PFSK-1 (cell line): ENCODE results near the gene FSTL1.

Source experiments
- POLR2AphosphoS5 ChIP-seq: IDR thresholded peaks from 2 replicates; pipeline ENCODE4 v1.6.1; 2012; ENCODE audit warnings: low read depth, mild to moderate bottlenecking, control low read depth, low read length, moderate library complexity
- TAF1 ChIP-seq: IDR thresholded peaks from 2 replicates; pipeline ENCODE4 v1.6.1; 2012; ENCODE audit warnings: low read length, control low read depth, borderline replicate concordance; ENCODE audit not compliant: insufficient read depth

- no peak for TF ChIP-seq TAF1
- TF ChIP-seq POLR2AphosphoS5, result no peak
These were observed 33.9 kb downstream of the FSTL1 start for GRCh38 chr3:120416868-120417267.
